Trophoblast cell (in vitro differentiated cells and primary cell): ENCODE measurements around the gene TNFAIP1.

Source experiments
- DNase-seq, 2 donors: peaks; one replicate each; pipeline ENCODE4 v3.0.0-alpha.2; 2016
- H2AFZ ChIP-seq: 2 replicates; pipeline ENCODE4 v1.6.1; 2013; ENCODE audit warnings: low read length, moderate library complexity, mild to moderate bottlenecking; ENCODE audit not compliant: insufficient read depth, poor library complexity
- H2AK5ac ChIP-seq: 2 replicates; pipeline ENCODE4 v1.6.1; 2013; ENCODE audit warnings: mild to moderate bottlenecking, low read length
- H2BK120ac ChIP-seq: 2 replicates; pipeline ENCODE4 v1.6.1; 2013; ENCODE audit warnings: low read length, mild to moderate bottlenecking, moderate library complexity; ENCODE audit not compliant: insufficient read depth, poor library complexity
- H2BK12ac ChIP-seq: 2 replicates; pipeline ENCODE4 v1.6.1; 2013; ENCODE audit warnings: mild to moderate bottlenecking, low read length, moderate library complexity
- H2BK5ac ChIP-seq: 2 replicates; pipeline ENCODE4 v1.6.1; 2013; ENCODE audit warnings: low read length, low read depth, moderate library complexity, mild to moderate bottlenecking; ENCODE audit not compliant: poor library complexity
- H3K14ac ChIP-seq: 2 replicates; pipeline ENCODE4 v1.6.1; 2013; ENCODE audit warnings: mild to moderate bottlenecking, low read length
- H3K18ac ChIP-seq: 2 replicates; pipeline ENCODE4 v1.6.1; 2013; ENCODE audit warnings: mild to moderate bottlenecking, low read length
- H3K23ac ChIP-seq: 2 replicates; pipeline ENCODE4 v1.6.1; 2013; ENCODE audit warnings: low read length
- H3K27ac ChIP-seq: 2 replicates; pipeline ENCODE4 v1.5.1; 2013; ENCODE audit warnings: low read depth, mild to moderate bottlenecking, inconsistent platforms, low read length, moderate library complexity
- H3K27me3 ChIP-seq: 2 replicates; pipeline ENCODE4 v1.6.1; 2013; ENCODE audit warnings: inconsistent platforms, mild to moderate bottlenecking, low read length, moderate library complexity; ENCODE audit not compliant: insufficient read depth
- H3K36me3 ChIP-seq, 2 experiments: 1 replicate in 1 of 2; 2 replicates in 1 of 2; pipeline ENCODE4 v1.6.1; 2013; ENCODE audit warnings: low read length in 2 of 2, mild to moderate bottlenecking in 2 of 2, moderate library complexity in 1 of 2; ENCODE audit not compliant: insufficient read depth in 2 of 2, control insufficient read depth in 1 of 2
- H3K4ac ChIP-seq: 2 replicates; pipeline ENCODE4 v1.6.1; 2013; ENCODE audit warnings: low read depth, mild to moderate bottlenecking, low read length, moderate library complexity
- H3K4me1 ChIP-seq, 2 experiments: 1 replicate in 1 of 2; 2 replicates in 1 of 2; pipeline ENCODE4 v1.6.1; 2013; ENCODE audit warnings: low read length in 2 of 2, mild to moderate bottlenecking in 2 of 2, moderate library complexity in 1 of 2; ENCODE audit not compliant: insufficient read depth in 2 of 2, control insufficient read depth in 1 of 2
- H3K4me2 ChIP-seq: 2 replicates; pipeline ENCODE4 v1.6.1; 2013; ENCODE audit warnings: inconsistent platforms, mild to moderate bottlenecking, low read length, moderate library complexity
- H3K4me3 ChIP-seq: 2 replicates; pipeline ENCODE4 v1.5.1; 2013; ENCODE audit warnings: mild to moderate bottlenecking, low read depth, low read length, inconsistent platforms
- H3K79me1 ChIP-seq: one replicate; pipeline ENCODE4 v1.6.1; 2013; ENCODE audit warnings: low read length
- H3K79me2 ChIP-seq: 2 replicates; pipeline ENCODE4 v1.6.1; 2013; ENCODE audit warnings: low read length, mild to moderate bottlenecking; ENCODE audit not compliant: control insufficient read depth, insufficient read depth, poor library complexity
- H3K9ac ChIP-seq: 2 replicates; pipeline ENCODE4 v1.6.1; 2013; ENCODE audit warnings: mild to moderate bottlenecking, low read length
- H3K9me3 ChIP-seq: 2 replicates; pipeline ENCODE4 v1.6.1; 2013; ENCODE audit warnings: low read depth, mild to moderate bottlenecking, control low read depth, inconsistent platforms, low read length; ENCODE audit not compliant: insufficient read depth
- H4K12ac ChIP-seq: 2 replicates; pipeline ENCODE4 v1.6.1; 2013; ENCODE audit warnings: low read depth, mild to moderate bottlenecking, low read length, moderate library complexity
- H4K8ac ChIP-seq: 2 replicates; pipeline ENCODE4 v1.6.1; 2013; ENCODE audit warnings: low read depth, mild to moderate bottlenecking, low read length, moderate library complexity
- H4K91ac ChIP-seq: one replicate; pipeline ENCODE4 v1.6.1; 2013; ENCODE audit warnings: low read depth, mild to moderate bottlenecking, low read length, moderate library complexity
- WGBS: extraction: QIAGEN DNeasy Blood & Tissue Kit; methylation state at CpG from one replicate; pipeline ENCODE4 v1.1.7; 2013; ENCODE audit warnings: missing lambda C conversion rate; ENCODE audit not compliant: insufficient read length, insufficient coverage; ENCODE audit errors: extremely low coverage; 5-methylcytosine and 5-hydroxymethylcytosine counted together

The TNFAIP1 gene

DNA sequence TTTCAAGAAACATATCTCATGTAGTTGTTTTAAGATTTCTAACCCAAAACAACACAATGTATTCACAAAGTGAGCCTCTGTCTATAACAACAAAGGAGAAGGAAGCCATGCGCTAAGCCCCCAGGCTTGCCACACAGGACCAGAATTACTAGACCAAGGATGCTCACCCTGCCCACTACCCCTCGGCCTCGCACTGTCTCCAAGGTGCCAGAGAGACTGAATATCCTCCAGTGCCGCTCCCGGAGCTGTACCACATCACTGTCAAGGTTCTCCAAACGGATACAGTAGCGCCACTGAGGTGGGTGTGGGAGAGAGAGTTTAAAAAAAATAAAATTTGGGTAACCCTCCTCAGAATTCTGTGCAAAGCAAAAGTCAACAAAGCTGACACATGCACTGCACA, 14.7 kb downstream of the TNFAIP1 start:
- WGBS, result no CpG with 5 or more reads among the region's 7 CpGs
- H3K18ac ChIP-seq, result no peak overlapping the region
- H3K4me3 ChIP-seq, result no peak overlapping the region
- H4K8ac ChIP-seq, result no peak overlapping the region
- H3K36me3 ChIP-seq, result peaks cover 54 to 73% of the 10 kb centered on the region in 2 experiments
- no peak overlapping the region for H3K4ac ChIP-seq
- no peak overlapping the region for H3K14ac ChIP-seq
- H3K23ac ChIP-seq, result no peak overlapping the region
- H2AFZ ChIP-seq, result no peak overlapping the region
- H2AK5ac ChIP-seq, result no peak overlapping the region
- H3K9ac ChIP-seq, result no peak overlapping the region
- H3K79me2 ChIP-seq, result no peaks in the 10 kb centered on the region
- no peak overlapping the region for H2BK12ac ChIP-seq
- H3K79me1 ChIP-seq, result no peaks in the 10 kb centered on the region
- H3K4me1 ChIP-seq, result peaks cover 2 to 6% of the 10 kb centered on the region in 2 experiments
- DNase-seq, result no peak
- H4K91ac ChIP-seq, result no peak overlapping the region
- no peak overlapping the region for H2BK5ac ChIP-seq
- no peak overlapping the region for H4K12ac ChIP-seq
- H3K27ac ChIP-seq, result no peak overlapping the region
- H3K9me3 ChIP-seq, result no peaks in the 10 kb centered on the region
- no peak overlapping the region for H3K4me2 ChIP-seq
- H2BK120ac ChIP-seq, result no peak overlapping the region
- H3K27me3 ChIP-seq, result no peaks in the 10 kb centered on the region

DNA sequence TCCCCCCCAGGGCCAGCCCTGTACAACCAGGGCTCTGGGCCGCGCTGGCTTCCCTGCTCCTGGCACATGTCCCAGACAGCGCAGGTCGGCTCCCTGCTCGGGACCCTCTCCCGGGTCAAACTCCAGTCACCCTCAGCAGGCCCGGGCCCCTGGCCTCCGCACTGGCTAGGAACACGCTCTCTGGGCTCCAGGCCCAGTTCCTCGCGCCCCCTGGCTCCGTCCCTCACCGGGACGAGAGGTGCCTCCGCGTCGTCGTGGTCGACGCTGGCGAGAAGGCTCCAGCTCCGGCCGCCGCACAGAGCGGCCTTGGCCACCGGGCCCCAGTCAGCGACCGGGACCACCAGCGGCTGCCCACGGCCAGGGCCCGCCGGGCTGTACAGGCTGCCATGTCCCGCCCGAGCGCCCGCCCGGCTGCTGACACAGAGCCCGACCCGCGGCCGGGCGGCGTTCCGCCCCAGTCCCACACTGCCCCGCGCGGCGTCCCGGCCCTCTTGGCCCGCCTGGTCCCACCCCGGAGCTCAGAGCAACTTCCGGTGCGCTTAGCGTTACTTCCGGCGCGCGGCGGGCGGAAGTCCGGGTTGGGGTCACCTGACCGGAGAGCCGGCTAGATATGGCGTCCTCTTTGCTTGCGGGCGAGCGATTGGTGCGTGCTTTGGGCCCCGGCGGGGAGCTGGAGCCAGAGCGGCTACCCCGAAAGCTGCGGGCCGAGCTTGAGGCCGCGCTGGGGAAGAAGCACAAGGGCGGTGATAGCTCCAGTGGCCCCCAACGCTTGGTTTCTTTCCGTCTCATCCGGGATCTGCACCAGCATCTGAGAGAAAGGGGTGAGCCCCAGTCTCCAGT, 21.7 kb downstream of the TNFAIP1 start, which contains the start of gene POLDIP2:
Gene POLDIP2 (minus strand): TSS at position 467 of the 840 bp plus-strand sequence. CDS start 79 bp downstream, at position 388.
- no peak within 1 kb of the TSS for H3K23ac ChIP-seq
- H3K14ac ChIP-seq, result peak within 1 kb of the TSS; percentile 97
- H3K36me3 ChIP-seq, result peaks cover 31 to 42% of the 10 kb centered on the region in 2 experiments
- H3K4me3 ChIP-seq, result peak within 1 kb of the TSS; percentile 98
- H3K79me2 ChIP-seq, result peaks cover 10% of the 10 kb centered on the region
- peak within 1 kb of the TSS; percentile 76 for H2BK5ac ChIP-seq
- H4K12ac ChIP-seq, result peak within 1 kb of the TSS; percentile 92
- H4K8ac ChIP-seq, result peak within 1 kb of the TSS; percentile 99
- peaks cover 9% of the 10 kb centered on the region for H3K79me1 ChIP-seq
- H3K27me3 ChIP-seq, result no peaks in the 10 kb centered on the region
- H4K91ac ChIP-seq, result peak within 1 kb of the TSS; percentile 92
- H3K4me2 ChIP-seq, result peak within 1 kb of the TSS; percentile 81
- peaks cover 0 to 9% of the 10 kb centered on the region in 2 experiments for H3K4me1 ChIP-seq
- H2AK5ac ChIP-seq, result peak within 1 kb of the TSS; percentile 84
- peak; percentile 93 to 97 for DNase-seq
- peak within 1 kb of the TSS; percentile 69 for H2BK12ac ChIP-seq
- no peaks in the 10 kb centered on the region for H3K9me3 ChIP-seq
- H3K9ac ChIP-seq, result peak within 1 kb of the TSS; percentile 99
- WGBS, result no CpG with 5 or more reads among the region's 80 CpGs
- peak within 1 kb of the TSS; percentile 94 for H3K4ac ChIP-seq
- peak within 1 kb of the TSS; percentile 74 for H2BK120ac ChIP-seq
- H3K27ac ChIP-seq, result peak within 1 kb of the TSS; percentile 57
- H2AFZ ChIP-seq, result peak within 1 kb of the TSS; percentile 94
- H3K18ac ChIP-seq, result peak within 1 kb of the TSS; percentile 95

DNA sequence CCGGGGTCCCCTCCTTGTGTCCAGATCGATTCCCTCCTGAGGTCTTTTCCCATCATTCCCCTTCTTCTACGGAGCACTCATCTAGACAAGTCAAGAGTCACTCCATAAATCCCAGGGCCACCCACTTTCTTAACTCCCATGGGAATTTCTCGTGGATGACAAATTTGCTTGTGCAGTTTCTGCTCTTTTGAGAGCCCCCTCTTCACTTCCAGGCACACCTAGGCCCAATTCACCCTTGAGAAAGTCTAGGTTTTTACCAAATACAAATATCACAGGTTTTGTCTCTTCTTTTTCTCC, 22.3 kb downstream of the TNFAIP1 start:
- H3K4me3 ChIP-seq, result peak overlapping the region; percentile 96
- peak overlapping the region; percentile 82 for H3K18ac ChIP-seq
- H3K36me3 ChIP-seq, result peaks cover 33 to 43% of the 10 kb centered on the region in 2 experiments
- peak overlapping the region; percentile 94 for H3K9ac ChIP-seq
- H3K27me3 ChIP-seq, result no peaks in the 10 kb centered on the region
- peak overlapping the region; percentile 89 for H2AFZ ChIP-seq
- peak overlapping the region; percentile 88 for H3K14ac ChIP-seq
- peak overlapping the region; percentile 99 for H4K8ac ChIP-seq
- no CpG with 5 or more reads among the region's 4 CpGs for WGBS
- peaks cover 0 to 9% of the 10 kb centered on the region in 2 experiments for H3K4me1 ChIP-seq
- H2AK5ac ChIP-seq, result peak overlapping the region; percentile 65
- peak overlapping the region; percentile 88 for H4K91ac ChIP-seq
- no peak overlapping the region for H2BK5ac ChIP-seq
- peak overlapping the region; percentile 81 for H3K4me2 ChIP-seq
- peaks cover 10% of the 10 kb centered on the region for H3K79me2 ChIP-seq
- peak overlapping the region; percentile 92 for H4K12ac ChIP-seq
- H3K79me1 ChIP-seq, result peaks cover 9% of the 10 kb centered on the region
- no peak overlapping the region for H2BK12ac ChIP-seq
- H3K23ac ChIP-seq, result no peak overlapping the region
- H3K27ac ChIP-seq, result no peak overlapping the region
- DNase-seq, result no peak
- no peaks in the 10 kb centered on the region for H3K9me3 ChIP-seq
- H3K4ac ChIP-seq, result peak overlapping the region; percentile 75
- H2BK120ac ChIP-seq, result no peak overlapping the region

DNA sequence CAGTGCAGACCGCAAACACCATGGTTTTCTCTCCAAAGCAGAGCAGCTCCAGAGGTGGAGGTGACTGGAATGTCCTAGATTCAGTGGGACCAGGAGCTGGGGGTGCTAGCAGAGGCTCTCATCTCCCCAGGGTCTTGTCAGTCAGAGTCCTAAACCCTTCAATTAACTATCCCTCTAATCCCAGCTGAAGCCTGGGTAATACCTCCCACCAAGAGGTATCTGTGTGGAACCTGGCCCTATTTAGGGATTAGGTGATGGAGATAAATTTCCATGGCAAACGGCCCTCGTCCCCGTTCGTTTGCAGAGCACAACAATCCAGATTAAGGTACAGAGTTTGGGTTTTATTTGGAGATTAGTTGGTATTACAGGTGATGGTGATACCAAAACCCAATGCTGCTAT, 27.6 kb downstream of the TNFAIP1 start:
- Histone ChIP-seq H2BK12ac (no peak overlapping the region), H4K12ac (no peak overlapping the region), H4K8ac (no peak overlapping the region), H3K9ac (no peak overlapping the region), H3K23ac (no peak overlapping the region), H3K27ac (no peak overlapping the region), H3K4me1 (peaks cover 0 to 1% of the 10 kb centered on the region in 2 experiments), H3K14ac (no peak overlapping the region), H2BK120ac (no peak overlapping the region), H3K4me2 (no peak overlapping the region), H3K27me3 (no peaks in the 10 kb centered on the region), H2AK5ac (no peak overlapping the region), H2BK5ac (no peak overlapping the region), H3K18ac (no peak overlapping the region), H3K36me3 (peaks cover 25 to 46% of the 10 kb centered on the region in 2 experiments), H3K79me1 (no peaks in the 10 kb centered on the region), H3K4me3 (no peak overlapping the region), H4K91ac (no peak overlapping the region), H3K4ac (no peak overlapping the region), H2AFZ (no peak overlapping the region), H3K9me3 (no peaks in the 10 kb centered on the region), H3K79me2 (no peaks in the 10 kb centered on the region)
- WGBS, result no CpG with 5 or more reads among the region's 5 CpGs
- DNase-seq, result no peak
